AG10803 (cell line): ENCODE results near the gene SCN4B.

Experiments
- DNase-seq: peaks from one replicate; pipeline ENCODE4 v3.0.0; 2010; ENCODE audit warnings: low read depth
- H3K4me3 ChIP-seq: 2 replicates; pipeline ENCODE4 v1.5.1; 2011; ENCODE audit warnings: mild to moderate bottlenecking, low read length, control low read depth
- TF ChIP-seq, protein P1 (sequence below): conservative IDR thresholded peaks from 2 replicates; pipeline ENCODE4 v1.5.1; 2011; ENCODE audit warnings: mild to moderate bottlenecking, low read length, control low read depth, inconsistent platforms

The SCN4B gene

GRCh38 chr11:118166641-118167040 is 14.0 kb upstream of the SCN4B start:
- no peak for DNase-seq
- TF ChIP-seq, protein P1, sequence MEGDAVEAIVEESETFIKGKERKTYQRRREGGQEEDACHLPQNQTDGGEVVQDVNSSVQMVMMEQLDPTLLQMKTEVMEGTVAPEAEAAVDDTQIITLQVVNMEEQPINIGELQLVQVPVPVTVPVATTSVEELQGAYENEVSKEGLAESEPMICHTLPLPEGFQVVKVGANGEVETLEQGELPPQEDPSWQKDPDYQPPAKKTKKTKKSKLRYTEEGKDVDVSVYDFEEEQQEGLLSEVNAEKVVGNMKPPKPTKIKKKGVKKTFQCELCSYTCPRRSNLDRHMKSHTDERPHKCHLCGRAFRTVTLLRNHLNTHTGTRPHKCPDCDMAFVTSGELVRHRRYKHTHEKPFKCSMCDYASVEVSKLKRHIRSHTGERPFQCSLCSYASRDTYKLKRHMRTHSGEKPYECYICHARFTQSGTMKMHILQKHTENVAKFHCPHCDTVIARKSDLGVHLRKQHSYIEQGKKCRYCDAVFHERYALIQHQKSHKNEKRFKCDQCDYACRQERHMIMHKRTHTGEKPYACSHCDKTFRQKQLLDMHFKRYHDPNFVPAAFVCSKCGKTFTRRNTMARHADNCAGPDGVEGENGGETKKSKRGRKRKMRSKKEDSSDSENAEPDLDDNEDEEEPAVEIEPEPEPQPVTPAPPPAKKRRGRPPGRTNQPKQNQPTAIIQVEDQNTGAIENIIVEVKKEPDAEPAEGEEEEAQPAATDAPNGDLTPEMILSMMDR: no peak
- no peak overlapping the region for H3K4me3 ChIP-seq

- TF ChIP-seq, protein P1: no peak
- no peak overlapping the region for H3K4me3 ChIP-seq
These were observed 12.3 kb upstream of the SCN4B start for GRCh38 chr11:118164885-118165284.

DNA sequence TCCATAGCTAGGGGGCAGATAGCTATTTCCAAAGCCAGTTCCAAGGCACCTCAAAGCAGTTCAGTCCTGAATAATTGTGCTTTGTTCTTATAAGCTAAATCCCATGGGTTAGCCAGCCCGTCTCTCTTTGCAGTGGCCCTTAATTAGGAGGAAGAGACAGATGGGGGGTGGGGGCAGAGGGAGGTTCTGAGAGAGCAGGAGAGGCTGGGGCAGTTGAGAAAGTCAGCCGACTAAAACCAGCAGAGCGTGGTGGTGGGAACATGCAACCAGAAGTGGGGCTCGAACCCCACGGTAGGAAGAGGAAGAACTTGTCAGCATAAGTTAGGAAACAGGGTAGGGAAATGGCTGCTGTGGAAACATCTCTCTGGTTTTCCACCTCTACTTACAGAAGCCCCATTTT is 10.9 kb upstream of the SCN4B start:
- H3K4me3 ChIP-seq: no peak overlapping the region
- TF ChIP-seq, protein P1: no peak
- no peak for DNase-seq

More at GRCh38 chr11:118164885-118165284, 12.3 kb upstream of the SCN4B start:
- no peak for DNase-seq

DNA sequence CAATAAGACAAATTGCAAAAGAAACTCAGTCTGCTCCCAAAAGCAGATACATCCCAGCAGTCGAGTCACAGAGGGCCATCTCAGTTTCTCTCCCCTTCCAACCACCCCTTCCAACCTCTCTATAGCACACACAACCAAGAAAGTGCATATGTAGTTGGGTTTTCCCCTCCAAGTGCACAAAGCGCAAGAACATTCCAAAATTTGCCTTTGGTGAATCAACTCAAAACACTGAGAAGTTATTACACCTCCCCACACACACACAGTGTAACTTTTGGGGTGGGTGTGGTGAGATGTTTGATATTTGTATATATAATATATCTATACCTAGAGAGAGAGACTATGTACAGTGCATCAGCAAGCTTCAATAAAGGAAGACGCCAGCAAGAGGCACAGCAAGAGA is 10.2 kb upstream of the SCN4B start:
- no peak for DNase-seq
- no peak overlapping the region for H3K4me3 ChIP-seq
- TF ChIP-seq, protein P1: no peak

DNA sequence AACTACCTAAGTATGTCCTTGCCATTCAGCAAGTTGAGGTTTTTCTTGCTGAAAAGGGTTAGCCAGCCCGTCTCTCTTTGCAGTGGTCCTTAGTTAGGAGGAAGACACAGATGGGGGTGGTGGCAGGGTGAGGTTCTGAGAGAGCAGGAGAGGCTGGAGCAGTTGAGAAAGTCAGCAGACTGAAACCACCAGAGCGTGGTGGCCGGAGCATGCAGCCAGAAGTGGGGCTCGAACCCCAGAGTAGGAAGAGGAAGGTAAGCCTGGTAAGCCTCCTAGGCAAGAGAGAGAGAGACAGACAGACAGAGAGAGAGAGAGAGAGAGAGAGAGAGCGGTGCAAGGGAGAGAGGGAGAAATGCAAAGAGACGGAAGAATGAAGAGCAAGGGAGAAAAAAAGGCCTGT is 9.2 kb upstream of the SCN4B start:
- TF ChIP-seq, protein P1: no peak
- H3K4me3 ChIP-seq: no peak overlapping the region
- DNase-seq: no peak

DNA sequence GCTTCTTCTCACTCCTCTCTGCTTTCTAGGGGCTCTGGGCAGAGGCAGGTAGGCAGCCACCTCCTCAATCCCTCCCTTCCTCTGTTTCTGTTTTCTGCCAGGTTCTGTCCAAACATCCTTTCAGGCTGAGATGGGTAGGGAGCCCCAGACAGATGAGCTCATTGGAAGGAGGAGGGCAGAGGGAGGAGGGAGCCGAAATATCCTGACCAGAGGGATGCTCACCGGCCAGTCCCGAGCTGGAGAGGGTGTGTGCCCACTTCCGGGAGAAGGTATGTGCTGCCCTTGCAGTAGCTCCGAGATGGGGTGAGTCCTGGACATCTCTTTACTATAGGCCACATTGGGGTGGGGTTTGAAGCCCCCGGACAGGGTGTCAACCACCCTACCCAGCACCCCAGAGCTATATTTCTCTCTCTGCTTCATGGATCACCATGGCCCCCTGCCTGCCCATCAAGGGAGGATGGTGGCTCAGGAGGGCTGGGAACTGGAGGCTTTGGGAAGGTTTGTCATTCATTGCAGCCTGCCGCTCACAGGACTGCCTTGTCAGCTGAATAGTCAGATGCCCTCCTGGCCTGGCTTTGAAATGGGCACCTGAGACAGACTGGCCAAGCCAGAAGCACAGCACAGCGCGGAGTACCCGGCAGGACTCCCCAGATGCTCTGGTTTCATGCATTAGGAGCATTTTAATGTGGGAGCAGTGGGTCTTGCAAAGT is 4.7 kb upstream of the SCN4B start:
- DNase-seq: no peak
- no peak overlapping the region for H3K4me3 ChIP-seq
- TF ChIP-seq, protein P1: no peak

DNA sequence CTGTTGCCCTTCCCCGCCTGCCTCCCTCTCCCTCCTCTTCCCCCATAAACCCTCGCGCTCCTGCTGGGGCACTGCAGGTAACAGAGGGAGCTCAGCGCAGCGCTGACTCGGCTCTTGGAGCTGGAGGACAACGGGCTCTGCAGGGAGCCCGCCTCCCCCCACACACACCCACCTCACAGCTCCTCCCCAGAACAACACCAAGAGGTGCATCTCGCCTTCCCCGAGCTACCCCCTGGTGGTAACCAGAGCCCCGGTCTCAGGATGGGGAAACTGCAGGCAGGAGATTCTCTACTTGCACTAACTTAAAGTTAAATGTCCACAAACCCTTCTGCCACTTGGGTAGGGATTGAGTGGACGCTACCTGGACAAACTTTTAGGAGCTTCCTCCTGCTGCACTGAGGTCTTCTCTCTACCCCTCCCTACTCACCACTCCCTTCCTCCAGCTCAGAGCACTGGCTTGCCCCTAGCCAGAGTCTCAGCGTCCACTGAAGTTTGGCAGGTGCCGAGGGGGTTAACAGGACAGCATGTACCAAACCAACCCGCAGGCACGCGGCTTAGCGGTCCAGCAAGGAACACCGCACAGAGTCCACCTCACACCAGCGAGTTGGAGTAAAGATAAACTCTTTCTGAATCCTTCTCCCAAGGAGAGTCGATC is 4.0 kb upstream of the SCN4B start:
- DNase-seq: no peak
- TF ChIP-seq, protein P1: no peak
- H3K4me3 ChIP-seq: no peak overlapping the region
